SK-N-SH (cell line): ENCODE results near the gene NSMCE1. TPM values are rescaled to one million over a fixed set of nuclear protein-coding genes. Genes with fewer than 3 reads are reported as not detected.

ENCODE experiments used
- CTCF ChIA-PET: fragments of 300-600, 350-600 bp; formaldehyde crosslinking; extraction: SDS; loops from one replicate; lab custom pipeline; 2021; lab: Yijun Ruan, JAX
- POLR2A ChIA-PET: fragments of 350-600 bp; sonication (Branson Sonifier 250); formaldehyde crosslinking; extraction: SDS; loops from one replicate; lab custom pipeline; 2020; ENCODE audit warnings: antibody characterized with exemption, inconsistent platforms; lab: Yijun Ruan, JAX
- DNase-seq: peaks from one replicate; pipeline ENCODE4 v3.0.0; 2012
- H2AFZ ChIP-seq: fragments of 200-600 bp; sonication (generic); 2 replicates; pipeline ENCODE4 v1.8.1; 2016; ENCODE audit warnings: antibody characterized with exemption, mild to moderate bottlenecking, low read depth
- H3F3A ChIP-seq: fragments of 200-600 bp; sonication (generic); replicated peaks from 2 replicates; pipeline ENCODE3; 2016; ENCODE audit warnings: antibody characterized with exemption, mild to moderate bottlenecking; ENCODE audit not compliant: insufficient read depth
- H3K27ac ChIP-seq, 2 experiments: fragments of 200-500 bp in 1 of 2; fragments of 200-600 bp in 1 of 2; sonication (Bioruptor generic) in 1 of 2; sonication (generic), shearing (Covaris generic) in 1 of 2; 2 replicates each; pipeline versions ENCODE4 v1.5.1 to v1.6.1; 2014 to 2016; ENCODE audit warnings: low read depth in 2 of 2, inconsistent platforms in 1 of 2, low read length in 1 of 2, mild to moderate bottlenecking in 1 of 2, mixed read lengths in 1 of 2
- H3K27me3 ChIP-seq: fragments of 200-600 bp; sonication (generic), shearing (Covaris generic); 2 replicates; pipeline ENCODE4 v1.6.1; 2016; ENCODE audit warnings: mixed run types; ENCODE audit not compliant: insufficient read depth
- H3K36me3 ChIP-seq, 2 experiments: fragments of 200-500 bp in 1 of 2; fragments of 200-600 bp in 1 of 2; sonication (Bioruptor generic) in 1 of 2; sonication (generic) in 1 of 2; replicated peaks in 1 of 2; 2 replicates each; pipeline versions ENCODE3 to v1.5.1; 2014 to 2016; ENCODE audit warnings: low read length in 1 of 2, mild to moderate bottlenecking in 1 of 2; ENCODE audit not compliant: insufficient read depth in 2 of 2, control insufficient read depth in 1 of 2
- H3K4me1 ChIP-seq, 2 experiments: fragments of 200-500 bp in 1 of 2; fragments of 200-600 bp in 1 of 2; sonication (Bioruptor generic) in 1 of 2; sonication (generic), shearing (Covaris generic) in 1 of 2; 2 replicates each; pipeline versions ENCODE4 v1.5.1 to v1.6.1; 2014 to 2016; ENCODE audit warnings: low read depth in 1 of 2, low read length in 1 of 2, mixed run types in 1 of 2; ENCODE audit not compliant: insufficient read depth in 2 of 2, control insufficient read depth in 1 of 2
- H3K4me2 ChIP-seq: fragments of 200-600 bp; sonication (generic), shearing (Covaris generic); 2 replicates; pipeline ENCODE4 v1.6.1; 2017; ENCODE audit warnings: mixed run types
- H3K4me3 ChIP-seq, 2 experiments: fragments of 200-500 bp in 1 of 2; fragments of 200-600 bp in 1 of 2; sonication (Bioruptor generic) in 1 of 2; sonication (generic), shearing (Covaris generic) in 1 of 2; 2 replicates each; pipeline versions ENCODE4 v1.5.1 to v1.8.1; 2014 to 2016; ENCODE audit warnings: low read depth in 2 of 2, inconsistent platforms in 1 of 2, low read length in 1 of 2, mild to moderate bottlenecking in 1 of 2, mixed read lengths in 1 of 2, moderate library complexity in 1 of 2
- H3K79me2 ChIP-seq: fragments of 200-600 bp; sonication (generic); 2 replicates; pipeline ENCODE4 v1.8.1; 2017; ENCODE audit warnings: mild to moderate bottlenecking; ENCODE audit not compliant: insufficient read depth
- H3K9ac ChIP-seq: fragments of 200-600 bp; sonication (generic); 2 replicates; pipeline ENCODE4 v1.6.1; 2017; ENCODE audit warnings: mixed run types
- H3K9me2 ChIP-seq: fragments of 200-600 bp; sonication (generic); 2 replicates; pipeline ENCODE4 v1.6.1; 2017; ENCODE audit warnings: mixed run types
- H3K9me3 ChIP-seq: fragments of 200-600 bp; sonication (generic); 2 replicates; pipeline ENCODE4 v1.6.1; 2017; ENCODE audit warnings: mixed run types, mild to moderate bottlenecking, moderate library complexity
- H4K20me1 ChIP-seq: fragments of 200-600 bp; sonication (generic); 2 replicates; pipeline ENCODE4 v1.6.1; 2017; ENCODE audit warnings: mild to moderate bottlenecking, mixed run types; ENCODE audit not compliant: insufficient read depth
- ELF1 ChIP-seq: IDR thresholded peaks from 2 replicates; pipeline ENCODE4 v1.4.0; 2012
- NFIC ChIP-seq: IDR thresholded peaks from 2 replicates; pipeline ENCODE4 v1.4.0; 2012; ENCODE audit warnings: borderline replicate concordance
- NRF1 ChIP-seq: IDR thresholded peaks from 2 replicates; pipeline ENCODE4 v1.6.1; 2012; ENCODE audit warnings: low read depth, mild to moderate bottlenecking, low read length
- RFX5 ChIP-seq: IDR thresholded peaks from 2 replicates; pipeline ENCODE4 v1.6.1; 2012; ENCODE audit warnings: mild to moderate bottlenecking, improper control_type of control experiment, low read length
- SMC3 ChIP-seq: IDR thresholded peaks from 2 replicates; pipeline ENCODE4 v1.6.1; 2012; ENCODE audit warnings: low read depth, low read length, improper control_type of control experiment
- WGBS: methylation state at CpG from one replicate; pipeline ENCODE4 v1.1.6; 2017; ENCODE audit warnings: low lambda C conversion rate; 5-methylcytosine and 5-hydroxymethylcytosine counted together
- polyA plus RNA-seq, 3 experiments: library from polyadenylated mRNA; depleted of rRNA; stranded (reverse); fragments of >200 nt; gene quantifications; 2 replicates each; pipeline ENCODE4 v1.2.3, GENCODE V29; 2012
- TF ChIP-seq, protein P1 (sequence below): IDR thresholded peaks from 2 replicates; pipeline ENCODE4 v1.6.1; 2012; ENCODE audit warnings: mild to moderate bottlenecking, low read depth, low read length, moderate library complexity
- TF ChIP-seq, protein P2 (sequence below): fragments of 150-350 bp; IDR thresholded peaks from 2 replicates; pipeline ENCODE4 v1.6.1; 2016; ENCODE audit warnings: mild to moderate bottlenecking, low read depth, low read length
- TF ChIP-seq, protein P3 (sequence below): IDR thresholded peaks from 2 replicates; pipeline ENCODE4 v1.4.0; 2012; ENCODE audit warnings: low read depth, borderline replicate concordance
- TF ChIP-seq, protein P4 (sequence below): IDR thresholded peaks from 2 replicates; pipeline ENCODE4 v1.4.0; 2012; ENCODE audit warnings: low read depth

NSMCE1 gene
- polyA plus RNA-seq, 1 of the 3 experiments (the other 2 are of a cell fraction): 39.8 TPM

DNA sequence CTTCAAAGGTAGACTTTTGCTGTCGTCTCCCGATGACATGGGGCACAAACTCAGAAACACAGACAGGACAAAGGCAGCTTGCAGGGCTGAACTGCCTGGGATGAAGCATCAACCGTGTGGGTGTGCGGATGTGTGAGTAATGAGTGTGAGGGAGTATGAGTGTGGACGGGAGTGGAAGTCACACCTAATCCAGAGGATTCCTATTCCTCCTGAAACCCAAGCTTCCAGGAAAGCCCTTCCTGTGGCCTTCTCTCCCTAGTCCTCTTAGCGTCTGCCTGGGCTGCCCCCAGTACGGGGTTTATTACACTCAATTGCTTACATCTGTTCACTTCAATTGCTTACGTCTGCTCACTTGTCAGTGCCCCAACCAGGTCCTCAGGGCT is 42.9 kb upstream of the NSMCE1 start:
- peak; percentile 36 for DNase-seq
- Histone ChIP-seq H3K9ac (no peak overlapping the region), H3K9me2 (no peaks in the 10 kb centered on the region), H3K4me2 (no peak overlapping the region), H3K27ac (no peak overlapping the region), H4K20me1 (peaks cover 10% of the 10 kb centered on the region; the same call in 1 of the 2 replicates), H3K4me3 (no peak overlapping the region), H3F3A (peaks cover 9% of the 10 kb centered on the region), H3K36me3 (no peaks in the 10 kb centered on the region), H2AFZ (no peak overlapping the region), H3K27me3 (no peaks in the 10 kb centered on the region), H3K79me2 (peaks cover 25% of the 10 kb centered on the region), H3K9me3 (peaks cover 6% of the 10 kb centered on the region; the same call in 1 of the 2 replicates), H3K4me1 (peaks cover 0 to 10% of the 10 kb centered on the region in 2 experiments; a peak in 3 of 4 replicates)
- ChIA-PET POLR2A (no interaction called here), CTCF (interaction anchor here (1.2 kb wide), 1 partner anchor 205 kb away, joined by 3 read pairs; no protein-coding TSS in a partner anchor)
- TF ChIP-seq NRF1 (no peak), ELF1 (no peak), SMC3 (no peak), RFX5 (no peak), NFIC (no peak)
- TF ChIP-seq, protein P1, sequence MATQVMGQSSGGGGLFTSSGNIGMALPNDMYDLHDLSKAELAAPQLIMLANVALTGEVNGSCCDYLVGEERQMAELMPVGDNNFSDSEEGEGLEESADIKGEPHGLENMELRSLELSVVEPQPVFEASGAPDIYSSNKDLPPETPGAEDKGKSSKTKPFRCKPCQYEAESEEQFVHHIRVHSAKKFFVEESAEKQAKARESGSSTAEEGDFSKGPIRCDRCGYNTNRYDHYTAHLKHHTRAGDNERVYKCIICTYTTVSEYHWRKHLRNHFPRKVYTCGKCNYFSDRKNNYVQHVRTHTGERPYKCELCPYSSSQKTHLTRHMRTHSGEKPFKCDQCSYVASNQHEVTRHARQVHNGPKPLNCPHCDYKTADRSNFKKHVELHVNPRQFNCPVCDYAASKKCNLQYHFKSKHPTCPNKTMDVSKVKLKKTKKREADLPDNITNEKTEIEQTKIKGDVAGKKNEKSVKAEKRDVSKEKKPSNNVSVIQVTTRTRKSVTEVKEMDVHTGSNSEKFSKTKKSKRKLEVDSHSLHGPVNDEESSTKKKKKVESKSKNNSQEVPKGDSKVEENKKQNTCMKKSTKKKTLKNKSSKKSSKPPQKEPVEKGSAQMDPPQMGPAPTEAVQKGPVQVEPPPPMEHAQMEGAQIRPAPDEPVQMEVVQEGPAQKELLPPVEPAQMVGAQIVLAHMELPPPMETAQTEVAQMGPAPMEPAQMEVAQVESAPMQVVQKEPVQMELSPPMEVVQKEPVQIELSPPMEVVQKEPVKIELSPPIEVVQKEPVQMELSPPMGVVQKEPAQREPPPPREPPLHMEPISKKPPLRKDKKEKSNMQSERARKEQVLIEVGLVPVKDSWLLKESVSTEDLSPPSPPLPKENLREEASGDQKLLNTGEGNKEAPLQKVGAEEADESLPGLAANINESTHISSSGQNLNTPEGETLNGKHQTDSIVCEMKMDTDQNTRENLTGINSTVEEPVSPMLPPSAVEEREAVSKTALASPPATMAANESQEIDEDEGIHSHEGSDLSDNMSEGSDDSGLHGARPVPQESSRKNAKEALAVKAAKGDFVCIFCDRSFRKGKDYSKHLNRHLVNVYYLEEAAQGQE: no peak
- TF ChIP-seq, protein P2, sequence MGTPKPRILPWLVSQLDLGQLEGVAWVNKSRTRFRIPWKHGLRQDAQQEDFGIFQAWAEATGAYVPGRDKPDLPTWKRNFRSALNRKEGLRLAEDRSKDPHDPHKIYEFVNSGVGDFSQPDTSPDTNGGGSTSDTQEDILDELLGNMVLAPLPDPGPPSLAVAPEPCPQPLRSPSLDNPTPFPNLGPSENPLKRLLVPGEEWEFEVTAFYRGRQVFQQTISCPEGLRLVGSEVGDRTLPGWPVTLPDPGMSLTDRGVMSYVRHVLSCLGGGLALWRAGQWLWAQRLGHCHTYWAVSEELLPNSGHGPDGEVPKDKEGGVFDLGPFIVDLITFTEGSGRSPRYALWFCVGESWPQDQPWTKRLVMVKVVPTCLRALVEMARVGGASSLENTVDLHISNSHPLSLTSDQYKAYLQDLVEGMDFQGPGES: no peak
- TF ChIP-seq, protein P3, sequence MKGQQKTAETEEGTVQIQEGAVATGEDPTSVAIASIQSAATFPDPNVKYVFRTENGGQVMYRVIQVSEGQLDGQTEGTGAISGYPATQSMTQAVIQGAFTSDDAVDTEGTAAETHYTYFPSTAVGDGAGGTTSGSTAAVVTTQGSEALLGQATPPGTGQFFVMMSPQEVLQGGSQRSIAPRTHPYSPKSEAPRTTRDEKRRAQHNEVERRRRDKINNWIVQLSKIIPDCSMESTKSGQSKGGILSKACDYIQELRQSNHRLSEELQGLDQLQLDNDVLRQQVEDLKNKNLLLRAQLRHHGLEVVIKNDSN: no peak
- TF ChIP-seq, protein P4, sequence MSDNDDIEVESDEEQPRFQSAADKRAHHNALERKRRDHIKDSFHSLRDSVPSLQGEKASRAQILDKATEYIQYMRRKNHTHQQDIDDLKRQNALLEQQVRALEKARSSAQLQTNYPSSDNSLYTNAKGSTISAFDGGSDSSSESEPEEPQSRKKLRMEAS: no peak
- WGBS: 67% methylated on average over 8 of the region's 8 CpGs
